Left forelimb (tissue), 1 donor: Measurements from ENCODE around the gene SRMS.

Experiments
- DNase-seq: peaks from one replicate; pipeline ENCODE4 v3.0.0-alpha.2; 2018; ENCODE audit warnings: low spot score

The SRMS gene

GRCh38 chr20:63538204-63539091, 9.1 kb downstream of the SRMS start:
- DNase-seq, result no peak

- peak; percentile 85 for DNase-seq
Observed at GRCh38 chr20:63537525-63538203, 9.9 kb downstream of the SRMS start.

DNA sequence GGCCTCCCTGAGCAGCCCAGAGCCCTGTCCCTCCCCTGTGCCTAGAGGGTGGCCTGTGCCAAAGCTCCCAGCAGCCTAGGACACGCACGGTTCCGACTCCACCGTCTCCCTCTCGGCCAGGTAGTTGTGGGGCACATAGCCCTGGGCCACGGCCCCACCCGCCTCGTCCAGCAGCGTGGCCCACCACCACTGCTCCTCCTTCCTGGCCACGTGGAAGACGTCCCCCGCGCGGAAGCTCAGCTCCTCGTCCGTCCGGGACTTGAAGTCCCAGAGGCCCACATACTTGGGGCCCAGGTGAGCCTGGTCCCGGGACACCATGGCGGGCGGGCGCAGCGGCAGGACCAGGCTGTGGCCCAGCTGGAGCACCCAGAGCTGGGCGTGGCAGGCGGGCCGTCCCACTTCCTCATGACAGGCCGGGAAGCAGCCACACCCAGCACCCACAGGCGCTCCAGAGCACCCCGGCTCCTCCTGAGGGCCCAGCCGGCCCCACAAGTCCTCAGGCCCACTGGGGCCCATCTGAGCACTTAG, 10.5 kb downstream of the SRMS start, which contains the start of gene PTK6:
TSS of gene PTK6 (minus strand) at position 380 of the 528 bp plus-strand sequence. CDS start at position 318, 62 bp downstream.
- DNase-seq, result no peak

- DNase-seq, result no peak
Observed at GRCh38 chr20:63536241-63536977, 11.1 kb downstream of the SRMS start.

GRCh38 chr20:63534831-63535651, 12.5 kb downstream of the SRMS start:
- DNase-seq, result no peak

- DNase-seq, result no peak
Observed at GRCh38 chr20:63534427-63534830, 13.1 kb downstream of the SRMS start.

DNA sequence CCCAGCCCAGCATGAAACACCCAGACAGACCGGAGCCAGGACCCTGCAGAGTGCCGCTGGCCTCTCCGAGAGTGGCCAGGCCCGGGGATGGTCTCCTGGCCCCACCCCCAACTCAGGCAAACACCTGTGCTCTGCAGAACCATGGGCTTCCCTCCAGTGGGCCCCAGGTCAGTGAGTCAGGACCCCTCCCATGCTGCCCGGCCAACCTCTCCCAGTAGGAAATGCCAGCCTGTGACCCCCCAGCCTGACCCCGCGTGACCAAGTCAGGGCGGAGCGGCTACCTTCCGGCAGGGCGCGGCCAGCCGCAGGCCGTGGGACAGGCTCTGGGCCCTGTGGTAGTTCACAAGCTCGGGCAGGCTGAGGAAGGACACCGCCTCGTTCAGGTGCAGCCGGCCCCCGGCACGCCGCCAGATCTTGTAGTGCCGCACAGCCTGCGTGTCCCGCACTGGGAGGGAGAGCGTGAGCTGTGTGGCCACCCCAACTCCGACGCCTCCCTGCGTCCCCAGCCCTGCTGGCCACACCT, 13.6 kb downstream of the SRMS start:
- DNase-seq, result no peak

DNA sequence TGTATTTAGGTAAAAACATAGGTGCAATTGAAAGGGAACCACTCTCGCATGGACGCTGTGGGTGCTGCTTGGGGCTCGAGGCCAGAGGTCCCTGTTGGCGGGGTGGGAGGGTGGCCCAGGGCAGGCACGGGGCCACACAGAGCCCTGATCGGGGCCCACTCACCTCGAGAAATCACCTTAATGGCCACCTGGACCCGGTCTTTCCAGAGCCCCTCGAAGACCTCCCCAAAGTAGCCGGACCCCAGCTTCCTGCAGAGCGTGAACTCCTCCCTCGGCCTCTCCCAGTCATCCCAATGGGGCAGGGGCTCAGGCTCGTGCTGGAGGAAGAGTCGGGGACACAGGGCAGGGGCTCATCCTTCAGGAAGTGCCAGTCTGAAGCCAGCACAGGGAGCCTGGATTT, 14.2 kb downstream of the SRMS start:
- no peak for DNase-seq

GRCh38 chr20:63532449-63532971, 15.0 kb downstream of the SRMS start:
- DNase-seq, result no peak

DNA sequence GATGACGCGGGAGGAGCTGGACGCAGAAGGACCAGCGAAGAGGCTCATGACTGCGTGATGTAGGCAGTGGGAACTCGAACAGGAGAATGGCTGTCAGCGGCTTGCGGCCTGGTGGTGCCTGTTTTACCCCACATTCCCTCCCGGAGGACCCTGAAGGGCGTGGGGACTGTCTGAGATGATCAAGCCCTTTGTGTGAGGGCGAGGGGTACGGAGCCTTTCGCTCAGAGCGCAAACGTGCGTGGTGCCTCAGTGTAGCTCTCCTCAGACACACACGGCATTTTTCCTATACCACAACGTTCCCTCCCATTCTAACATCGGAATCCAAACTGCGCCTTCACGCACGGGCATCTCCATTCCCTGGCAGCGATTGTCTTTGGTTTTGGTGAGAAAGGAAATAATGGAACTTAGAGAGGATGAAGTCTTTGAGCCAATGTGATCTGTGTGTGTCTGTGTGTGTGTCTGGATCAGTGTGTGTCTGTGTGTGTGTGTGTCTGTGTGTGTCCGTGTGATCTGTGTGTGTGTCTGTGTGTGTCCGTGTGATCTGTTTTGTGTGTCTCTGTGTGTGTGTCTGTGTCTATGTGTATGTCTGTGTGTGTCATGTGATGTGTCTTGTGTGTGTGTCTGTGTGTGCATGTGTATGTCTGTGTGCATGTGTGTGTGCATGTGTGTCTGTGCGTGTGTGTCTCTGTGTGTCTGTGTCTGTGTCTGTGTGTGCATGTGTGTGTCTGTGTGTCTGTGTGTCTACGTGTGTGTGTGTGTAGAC, 15.7 kb downstream of the SRMS start:
- DNase-seq, result no peak

DNA sequence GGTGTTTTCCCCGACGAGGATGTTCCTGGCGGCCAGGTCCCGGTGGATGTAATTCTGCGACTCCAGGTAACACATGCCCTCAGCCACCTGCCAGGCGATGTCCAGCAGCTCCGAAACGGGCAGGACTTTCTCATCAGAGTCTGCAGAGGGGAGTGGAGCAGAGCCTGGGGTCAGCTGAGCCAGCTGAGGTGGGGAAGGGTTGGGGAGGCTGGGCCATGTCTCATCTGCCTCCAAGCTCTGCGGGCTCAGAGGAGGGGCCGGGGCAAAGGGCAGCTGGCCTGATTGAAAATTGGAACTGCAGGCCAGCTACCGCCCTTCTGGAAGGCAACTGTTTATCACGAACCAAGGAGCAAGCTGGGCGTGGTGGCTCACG, 16.8 kb downstream of the SRMS start:
- no peak for DNase-seq

- DNase-seq, result no peak
Observed at GRCh38 chr20:63529861-63530787, 17.4 kb downstream of the SRMS start.

- DNase-seq, result no peak
Observed at GRCh38 chr20:63529180-63529860, 18.2 kb downstream of the SRMS start.

DNA sequence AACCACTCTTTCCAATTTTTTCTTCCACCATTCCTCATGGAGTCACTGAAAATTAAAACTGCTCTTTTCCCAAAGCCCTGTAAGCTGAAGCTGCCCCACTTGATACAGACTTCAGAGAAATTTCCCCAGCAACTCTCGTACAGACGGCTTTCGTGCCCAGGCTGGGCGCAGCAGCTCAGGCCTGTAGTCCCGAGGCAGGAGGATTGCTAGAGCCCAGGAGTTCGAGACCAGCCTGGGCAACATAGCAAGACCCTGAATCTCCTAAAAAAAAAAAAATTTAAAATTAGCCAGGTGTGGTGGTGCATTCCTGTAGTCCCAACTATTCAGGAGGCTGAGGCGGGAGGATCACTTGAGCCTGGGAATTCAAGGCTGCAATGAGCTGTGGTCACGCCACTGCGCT, 20.4 kb downstream of the SRMS start:
- DNase-seq, result no peak

DNA sequence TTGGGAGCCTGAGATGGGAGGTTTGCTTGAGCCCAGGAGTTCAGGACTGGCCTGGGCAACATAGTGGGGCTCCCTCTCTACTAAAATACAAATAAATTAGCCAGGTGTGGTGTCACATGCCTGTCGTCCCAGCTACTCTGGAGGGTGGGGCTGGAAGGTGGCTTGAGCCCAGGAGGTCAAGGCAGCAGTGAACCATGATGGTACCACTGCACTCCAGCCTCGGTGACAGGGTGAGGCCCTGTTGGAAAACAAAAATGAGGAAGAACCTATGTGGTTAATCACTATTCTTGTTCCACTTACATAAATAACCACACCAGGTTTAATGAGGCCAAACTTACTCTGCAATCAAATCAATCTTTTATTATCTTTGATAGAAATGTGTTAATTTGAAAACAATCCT, 21.6 kb downstream of the SRMS start:
- no peak for DNase-seq

DNA sequence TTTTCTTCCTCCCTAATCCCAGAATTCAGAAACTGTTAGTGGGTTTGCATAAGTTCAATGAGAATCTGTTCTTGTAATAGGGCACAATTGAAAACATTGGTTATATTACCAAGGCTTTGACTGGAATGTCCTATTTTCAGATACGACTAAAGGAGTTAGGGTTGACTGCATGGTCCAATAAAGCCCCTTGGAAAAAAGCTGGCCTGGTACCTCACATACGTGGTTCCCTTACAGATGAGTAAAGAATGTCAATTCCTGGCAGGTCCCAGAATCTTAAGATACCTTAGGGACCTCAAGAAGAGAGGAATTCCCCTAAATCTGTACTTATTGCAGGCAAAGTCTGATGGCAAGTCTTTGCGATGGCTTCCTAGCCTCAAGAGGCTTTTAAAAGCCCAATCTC, 22.4 kb downstream of the SRMS start:
- no peak for DNase-seq

DNA sequence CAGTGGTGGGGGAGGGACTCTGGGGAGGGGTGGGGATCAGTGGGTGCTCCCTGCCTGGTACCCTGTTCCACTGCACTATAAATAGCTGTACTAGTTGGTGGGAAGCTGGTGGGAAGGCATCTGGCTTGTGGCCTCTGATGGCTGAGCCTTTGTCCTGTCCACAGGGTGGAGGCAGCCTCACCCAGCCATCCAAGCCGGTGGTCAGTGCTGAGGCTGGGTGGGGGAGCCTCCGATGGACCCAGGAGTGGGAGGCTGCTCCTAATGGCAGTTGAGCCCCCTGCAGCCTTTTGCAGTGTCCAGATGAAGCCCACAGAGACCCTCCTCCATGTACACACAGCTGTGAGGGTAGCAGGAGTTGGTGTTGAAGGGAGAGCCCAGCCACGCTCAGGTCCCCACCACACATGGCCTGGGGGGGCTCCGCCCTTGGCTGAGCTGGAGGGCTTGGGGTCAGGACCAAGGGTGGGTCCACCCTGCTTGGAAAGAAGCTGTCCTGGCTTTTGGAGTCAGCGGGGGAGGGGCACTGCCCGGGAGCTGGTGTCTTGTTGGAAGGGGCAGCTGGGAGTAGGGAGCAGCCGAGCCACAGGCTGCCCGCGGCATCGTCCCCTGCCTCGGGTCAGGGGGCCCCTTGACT, 24.5 kb downstream of the SRMS start:
- DNase-seq, result no peak
